Activated naive CD4-positive, alpha-beta T cell treated with anti-CD3 and anti-CD28 coated beads, Interleukin-2, amount 50 U/mL, for 24 hours (primary cell): ENCODE results near the gene HNRNPLL.
"Not testable (repeated sequence)": the region's sequence is repeated elsewhere in the genome, so short reads cannot be mapped to it uniquely, and the experiment has no call there.

Experiments
- H3K27ac Mint-ChIP-seq: one replicate; pipeline ENCODE4 v1.8.0; 2021; ENCODE audit warnings: mild to moderate bottlenecking, mixed read lengths
- H3K27me3 Mint-ChIP-seq: one replicate; pipeline ENCODE4 v1.8.0; 2021; ENCODE audit warnings: mixed read lengths
- H3K36me3 Mint-ChIP-seq: one replicate; pipeline ENCODE4 v1.8.0; 2021; ENCODE audit warnings: mixed read lengths
- H3K4me1 Mint-ChIP-seq: one replicate; pipeline ENCODE4 v1.8.0; 2021; ENCODE audit warnings: mixed read lengths
- H3K4me3 Mint-ChIP-seq: one replicate; pipeline ENCODE4 v1.8.0; 2021; ENCODE audit warnings: mild to moderate bottlenecking, mixed read lengths
- H3K9me3 Mint-ChIP-seq: one replicate; pipeline ENCODE4 v1.8.0; 2021; ENCODE audit warnings: mixed read lengths

The HNRNPLL gene

DNA sequence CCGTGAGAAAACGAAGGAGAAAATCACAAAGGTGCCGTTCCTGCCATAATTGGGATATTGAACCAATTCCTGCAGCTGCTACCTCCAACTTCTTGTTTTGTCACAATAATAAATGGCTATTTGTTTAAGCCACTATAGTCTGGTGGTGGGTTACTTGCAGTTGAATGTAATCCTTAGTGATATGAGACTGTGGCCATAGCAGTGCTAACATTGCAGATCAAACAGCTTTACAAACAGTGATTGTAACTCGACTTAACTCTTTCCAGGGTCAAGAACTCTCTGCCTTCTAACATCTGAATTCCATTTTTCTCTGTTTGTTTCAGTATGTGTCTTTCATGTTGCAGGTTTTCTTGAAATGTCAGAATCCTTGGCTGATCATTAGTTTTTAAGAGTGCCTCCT, 24.7 kb upstream of the HNRNPLL start:
- Mint-ChIP-seq H3K4me3 (no peak overlapping the region), H3K4me1 (peaks cover 11% of the 10 kb centered on the region), H3K36me3 (no peaks in the 10 kb centered on the region), H3K27ac (no peak overlapping the region), H3K27me3 (no peaks in the 10 kb centered on the region), H3K9me3 (no peaks in the 10 kb centered on the region)

DNA sequence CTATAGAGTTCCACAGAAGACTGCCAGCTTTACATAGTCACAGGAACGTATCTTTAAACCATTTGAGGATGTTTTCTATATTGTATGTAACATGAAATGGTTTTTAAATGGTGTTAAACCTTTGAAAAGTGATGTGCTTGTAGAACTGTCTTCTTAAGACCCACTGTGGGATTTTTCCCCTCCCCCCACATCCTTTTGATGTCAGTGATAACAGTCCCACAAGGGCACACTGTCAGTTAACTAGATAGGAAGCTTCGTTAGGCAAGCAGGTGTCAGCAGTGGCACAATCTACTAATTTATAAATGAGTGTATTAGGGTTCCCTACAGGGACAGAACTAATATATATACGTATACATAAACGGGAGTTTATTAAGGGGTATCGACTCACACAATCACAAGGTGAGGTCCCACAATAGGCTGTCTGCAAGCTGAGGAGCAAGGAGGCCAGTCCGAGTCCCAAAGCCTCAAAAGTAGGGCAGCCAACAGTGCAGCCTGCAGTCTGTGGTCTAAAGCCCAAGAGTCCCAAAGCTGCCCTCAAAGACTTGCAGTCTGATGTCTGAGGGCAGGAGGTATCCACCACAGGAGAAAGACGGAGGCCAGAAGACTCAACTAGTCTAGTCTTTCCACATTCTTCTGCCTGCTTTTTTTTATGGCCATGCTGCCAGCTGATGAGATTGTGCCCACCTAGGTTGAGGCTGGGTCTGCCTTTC, 23.8 kb upstream of the HNRNPLL start:
- Mint-ChIP-seq H3K36me3 (no peaks in the 10 kb centered on the region), H3K9me3 (no peaks in the 10 kb centered on the region), H3K4me1 (peaks cover 11% of the 10 kb centered on the region), H3K27me3 (no peaks in the 10 kb centered on the region), H3K4me3 (peak overlapping the region; percentile 26), H3K27ac (no peak overlapping the region)

DNA sequence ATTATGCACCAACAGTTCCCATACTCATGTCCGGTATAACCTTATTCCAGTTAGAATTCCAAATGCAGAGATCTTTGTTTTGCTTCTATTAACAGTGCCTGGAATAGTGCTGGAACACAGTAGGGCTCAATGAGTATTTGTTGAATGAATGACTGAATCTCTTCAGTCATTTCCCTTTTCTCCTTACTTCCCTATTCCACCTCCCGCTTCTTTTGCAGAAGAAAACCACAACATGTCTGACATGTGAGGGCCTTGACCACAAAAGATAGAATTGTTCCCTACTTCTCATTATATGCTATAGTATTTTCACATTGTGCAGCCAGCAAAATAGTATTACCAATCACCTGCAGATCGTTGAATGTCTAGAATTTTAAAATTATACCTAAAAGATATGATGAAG, 19.5 kb upstream of the HNRNPLL start:
- Mint-ChIP-seq H3K36me3 (no peaks in the 10 kb centered on the region), H3K27me3 (no peaks in the 10 kb centered on the region), H3K4me1 (peaks cover 11% of the 10 kb centered on the region), H3K27ac (no peak overlapping the region), H3K4me3 (no peak overlapping the region), H3K9me3 (no peaks in the 10 kb centered on the region)

DNA sequence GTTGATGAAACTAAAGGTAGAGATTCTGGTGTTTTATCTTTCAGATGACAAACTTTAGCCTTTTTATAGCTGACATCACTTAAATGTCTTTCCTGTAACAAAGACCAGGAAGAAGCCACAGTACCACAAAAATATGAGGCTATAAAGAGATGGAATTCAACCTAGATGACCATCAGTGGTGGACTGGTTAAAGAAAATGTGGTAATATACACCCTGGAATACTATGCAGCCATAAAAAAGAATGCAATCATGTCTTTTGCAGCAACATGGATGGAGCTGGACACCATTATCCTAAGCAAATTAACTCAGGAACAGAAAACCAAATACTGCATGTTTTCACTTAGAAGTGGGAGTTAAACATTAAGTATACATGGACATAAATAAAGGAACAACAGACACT, 18.3 kb upstream of the HNRNPLL start:
- Mint-ChIP-seq H3K4me3 (no peak overlapping the region), H3K27ac (no peak overlapping the region), H3K27me3 (no peaks in the 10 kb centered on the region), H3K4me1 (peaks cover 1% of the 10 kb centered on the region), H3K36me3 (no peaks in the 10 kb centered on the region), H3K9me3 (no peaks in the 10 kb centered on the region)

DNA sequence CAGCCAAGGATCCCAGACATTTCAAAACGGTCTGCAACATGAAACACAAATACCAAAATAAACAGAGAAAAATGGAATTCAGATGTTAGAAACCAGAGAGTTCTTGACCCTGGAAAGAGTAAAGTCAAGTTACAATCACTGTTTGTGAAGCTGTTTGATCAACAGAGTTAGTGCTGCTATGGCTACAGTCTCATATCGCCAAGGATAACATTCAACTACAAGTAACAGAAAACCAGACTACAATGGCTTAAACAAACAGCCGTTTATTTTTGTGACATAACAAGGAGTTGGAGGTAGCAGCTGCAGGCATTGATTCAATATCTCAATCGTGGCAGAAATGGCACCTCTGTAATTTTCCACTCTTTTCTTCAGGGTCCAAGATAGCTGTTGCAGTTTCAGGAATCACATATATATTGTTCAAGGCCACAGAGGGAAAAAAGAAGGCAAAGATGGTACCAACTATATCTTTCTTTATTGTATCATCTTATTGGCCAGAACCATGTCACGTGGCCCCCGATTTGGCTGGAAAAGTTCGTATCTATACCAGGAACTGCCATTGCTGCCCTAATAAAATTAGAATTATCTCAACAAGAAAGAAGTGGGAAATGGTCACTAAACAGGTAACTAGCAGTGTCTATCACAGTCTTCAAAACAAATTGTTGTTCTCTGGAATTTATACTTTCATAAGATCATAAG, 17.7 kb upstream of the HNRNPLL start:
- H3K4me3 Mint-ChIP-seq: no peak overlapping the region

DNA sequence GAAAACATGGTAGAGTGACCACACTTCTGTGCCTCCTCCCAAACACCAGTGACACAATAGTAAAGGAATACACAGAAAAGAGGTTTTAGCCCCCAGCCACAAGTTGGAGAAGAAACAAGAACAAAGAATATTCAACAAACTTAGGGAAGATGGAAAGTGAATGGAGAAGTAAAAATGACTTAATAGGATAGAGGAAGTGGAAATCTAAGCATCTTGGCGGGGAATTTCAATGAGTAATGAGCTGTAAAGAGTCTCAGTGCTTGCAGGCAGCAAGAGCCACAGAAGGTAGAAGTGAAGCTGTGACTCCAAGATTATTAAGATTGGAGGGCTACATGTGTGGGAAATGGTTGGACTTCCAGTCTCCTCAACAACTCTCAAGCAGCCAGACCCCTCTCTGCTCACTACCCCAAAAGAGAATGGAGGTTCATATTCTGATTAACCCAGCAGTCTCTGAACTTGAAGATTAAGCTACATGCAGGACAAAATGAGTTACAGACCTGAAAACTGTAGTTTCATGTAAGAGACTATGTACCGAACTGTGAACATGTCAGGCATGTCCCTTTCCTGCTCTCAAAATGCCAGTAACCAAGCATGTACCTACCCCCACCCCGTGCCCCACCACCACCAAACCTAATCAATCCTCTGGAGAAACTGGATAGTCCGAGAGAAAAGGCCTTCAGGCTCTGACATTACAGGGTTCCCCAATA, 16.9 kb upstream of the HNRNPLL start:
- H3K27ac Mint-ChIP-seq: no peak overlapping the region
- H3K9me3 Mint-ChIP-seq: no peaks in the 10 kb centered on the region
- H3K4me3 Mint-ChIP-seq: no peak overlapping the region
- H3K4me1 Mint-ChIP-seq: no peaks in the 10 kb centered on the region
- no peaks in the 10 kb centered on the region for H3K27me3 Mint-ChIP-seq
- no peaks in the 10 kb centered on the region for H3K36me3 Mint-ChIP-seq

More for the DNA sequence above, 17.7 kb upstream of the HNRNPLL start:
- Mint-ChIP-seq H3K9me3 (no peaks in the 10 kb centered on the region), H3K36me3 (no peaks in the 10 kb centered on the region), H3K4me1 (no peaks in the 10 kb centered on the region), H3K27me3 (no peaks in the 10 kb centered on the region), H3K27ac (no peak overlapping the region)

DNA sequence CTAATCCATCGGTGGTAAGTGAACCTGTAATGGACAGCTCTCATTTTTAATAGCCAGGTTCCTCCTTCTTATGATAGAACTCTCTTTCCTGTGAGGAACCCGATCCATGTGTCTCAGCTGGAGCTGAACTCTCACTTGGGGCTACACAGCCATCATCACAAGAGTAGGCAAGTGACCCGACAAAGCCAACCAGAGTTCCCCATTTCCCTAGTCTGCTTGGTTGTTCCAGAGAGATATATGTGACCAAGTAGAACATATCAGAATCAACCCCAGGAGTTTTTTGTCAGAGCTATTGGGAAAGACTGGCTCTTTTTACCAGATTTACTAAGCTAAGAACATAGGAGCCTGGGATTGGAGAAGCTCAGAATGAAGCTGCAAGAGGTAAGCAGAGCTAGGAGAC, 14.6 kb upstream of the HNRNPLL start:
- H3K4me1 Mint-ChIP-seq: no peaks in the 10 kb centered on the region
- H3K36me3 Mint-ChIP-seq: no peaks in the 10 kb centered on the region
- no peaks in the 10 kb centered on the region for H3K27me3 Mint-ChIP-seq
- no peaks in the 10 kb centered on the region for H3K9me3 Mint-ChIP-seq
- no peak overlapping the region for H3K4me3 Mint-ChIP-seq
- H3K27ac Mint-ChIP-seq: no peak overlapping the region

DNA sequence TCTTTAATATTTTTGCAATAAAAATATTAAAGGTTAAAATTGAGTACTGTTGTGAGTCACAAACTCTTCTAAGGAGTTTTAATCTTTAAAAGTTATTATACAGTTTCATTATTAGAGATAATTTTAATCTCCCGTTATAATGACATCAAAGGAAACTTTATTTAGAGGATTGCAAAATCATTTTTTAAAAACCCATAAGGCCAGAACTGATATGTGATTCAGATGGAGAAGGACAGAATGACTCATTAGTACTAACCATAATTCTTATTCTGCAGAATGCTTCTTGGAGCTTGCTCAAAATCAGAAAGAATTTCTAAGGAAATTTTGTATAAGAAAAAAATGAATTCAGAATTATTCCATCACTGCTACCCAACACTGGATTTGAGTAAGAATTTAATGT, 12.5 kb upstream of the HNRNPLL start:
- H3K27me3 Mint-ChIP-seq: no peaks in the 10 kb centered on the region
- no peak overlapping the region for H3K27ac Mint-ChIP-seq
- peaks cover 8% of the 10 kb centered on the region for H3K4me1 Mint-ChIP-seq
- no peaks in the 10 kb centered on the region for H3K9me3 Mint-ChIP-seq
- no peaks in the 10 kb centered on the region for H3K36me3 Mint-ChIP-seq
- no peak overlapping the region for H3K4me3 Mint-ChIP-seq

DNA sequence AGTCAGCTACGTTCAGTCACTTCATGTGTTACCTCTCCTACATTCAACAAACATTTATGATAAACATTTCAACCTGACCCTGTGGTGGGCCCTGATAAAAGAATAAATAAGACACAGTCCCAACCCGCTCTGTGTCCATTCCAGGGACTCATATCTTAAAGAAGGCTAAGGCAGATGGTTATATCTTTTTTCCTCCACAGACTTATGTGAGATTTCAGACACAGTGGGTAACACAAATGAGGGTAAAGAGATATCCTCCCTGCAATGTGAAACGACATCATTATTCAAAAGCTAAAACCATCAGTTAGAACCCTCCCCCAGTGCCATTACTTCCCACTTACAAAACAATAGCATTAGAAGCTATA, 11.1 kb upstream of the HNRNPLL start:
- Mint-ChIP-seq H3K4me3 (no peak overlapping the region), H3K9me3 (no peaks in the 10 kb centered on the region), H3K27ac (no peak overlapping the region), H3K36me3 (no peaks in the 10 kb centered on the region), H3K27me3 (no peaks in the 10 kb centered on the region), H3K4me1 (peaks cover 18% of the 10 kb centered on the region)

DNA sequence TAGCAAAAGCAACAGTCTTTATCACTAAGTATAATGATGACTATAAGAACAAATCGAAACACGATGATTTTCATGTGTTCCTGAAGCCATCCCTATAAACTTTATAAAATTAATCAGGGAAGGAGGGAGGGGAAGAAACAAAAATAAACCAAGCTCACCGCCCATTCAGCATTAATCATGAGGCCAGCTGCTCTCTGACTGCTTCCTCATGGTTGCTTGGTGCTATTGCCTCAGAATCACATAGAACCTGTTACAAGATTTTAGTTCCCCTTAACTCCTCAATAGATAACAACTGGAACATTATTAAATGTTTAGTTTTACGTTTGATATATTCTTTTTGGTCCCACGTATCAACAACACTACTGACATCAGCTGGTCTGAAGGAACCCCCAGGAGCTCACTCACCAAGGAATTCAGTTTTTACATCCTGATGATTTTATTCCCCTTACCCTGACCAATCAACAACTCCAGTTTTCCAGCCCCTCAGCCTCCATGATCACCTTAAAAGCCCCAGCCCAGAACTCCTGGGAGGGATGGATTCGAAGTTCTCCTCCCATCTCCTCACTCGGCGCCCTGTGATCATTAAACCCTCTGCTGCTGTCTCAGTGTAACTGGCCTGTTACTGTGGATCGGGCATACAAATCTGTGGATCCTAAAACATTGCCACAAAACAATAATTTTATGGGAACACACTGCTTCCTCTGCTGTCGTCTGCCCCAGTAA, 10.6 kb upstream of the HNRNPLL start:
- no peak overlapping the region for H3K27ac Mint-ChIP-seq
- peaks cover 22% of the 10 kb centered on the region for H3K4me1 Mint-ChIP-seq
- H3K36me3 Mint-ChIP-seq: no peaks in the 10 kb centered on the region
- no peaks in the 10 kb centered on the region for H3K9me3 Mint-ChIP-seq
- H3K4me3 Mint-ChIP-seq: no peak overlapping the region
- H3K27me3 Mint-ChIP-seq: no peaks in the 10 kb centered on the region

DNA sequence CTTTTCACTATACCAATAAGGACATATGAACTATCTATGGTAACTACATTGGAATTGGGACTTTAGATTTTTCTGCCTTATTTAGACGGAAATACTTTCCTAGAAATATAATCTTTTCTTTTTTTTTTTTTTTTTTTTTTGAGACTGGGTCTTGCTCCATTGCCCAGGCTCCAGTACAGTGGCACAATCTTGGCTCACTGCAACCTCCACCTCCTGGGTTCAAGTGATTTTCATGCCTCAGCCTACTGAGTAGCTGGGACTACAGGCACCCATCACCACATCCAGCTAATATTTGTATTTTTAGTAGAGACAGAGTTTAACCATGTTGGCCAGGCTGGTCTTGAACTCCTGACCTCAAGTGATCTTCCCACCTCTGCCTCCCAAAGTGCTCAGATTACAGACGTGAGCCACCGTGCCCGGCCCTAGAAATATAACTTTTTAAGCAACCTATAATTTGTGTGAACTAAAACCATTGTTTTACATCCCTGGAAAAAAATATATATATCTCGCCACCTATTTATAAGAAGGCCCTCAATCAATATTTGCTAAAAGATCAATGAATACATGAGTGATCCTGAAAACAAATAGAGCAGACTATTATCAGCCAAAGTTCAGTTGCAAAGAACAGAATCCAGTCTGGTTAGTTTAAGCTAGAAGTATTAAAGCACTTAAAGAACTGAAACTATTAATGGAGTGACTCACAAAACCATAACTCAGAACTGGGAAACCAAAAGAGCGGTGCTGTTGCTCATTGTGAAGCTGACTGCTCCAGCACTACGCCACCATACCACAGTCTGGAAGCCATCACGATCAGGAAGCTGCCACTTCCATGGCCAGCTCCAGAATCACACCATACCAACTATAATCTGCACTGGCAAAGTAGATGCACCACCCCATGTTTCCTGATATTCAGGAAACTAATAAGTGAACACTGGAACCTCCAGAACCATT, 8.4 kb upstream of the HNRNPLL start:
- Mint-ChIP-seq H3K4me3 (no peak overlapping the region), H3K27ac (peak overlapping the region; percentile 62), H3K36me3 (no peaks in the 10 kb centered on the region), H3K27me3 (no peaks in the 10 kb centered on the region), H3K4me1 (peaks cover 26% of the 10 kb centered on the region), H3K9me3 (no peaks in the 10 kb centered on the region)

DNA sequence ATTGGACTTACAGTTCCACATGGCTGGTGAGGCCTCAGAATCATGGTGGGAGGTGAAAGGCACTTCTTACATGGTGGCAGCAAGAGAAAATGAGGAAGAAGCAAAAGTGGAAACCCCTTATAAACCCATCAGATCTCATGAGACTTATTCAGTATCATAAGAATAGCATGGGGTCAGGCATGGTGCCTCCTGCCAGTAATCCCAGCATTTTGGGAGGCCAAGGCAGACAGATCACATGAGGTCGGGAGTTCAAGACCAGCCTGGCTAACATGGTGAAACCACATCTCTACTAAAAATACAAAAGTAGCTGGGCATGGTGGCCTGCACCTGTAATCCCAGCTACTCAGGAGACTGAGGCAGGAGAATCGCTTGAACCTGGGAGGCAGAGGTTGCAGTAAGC, 6.5 kb upstream of the HNRNPLL start:
- not testable (repeated sequence) for H3K27me3 Mint-ChIP-seq, H3K4me3 Mint-ChIP-seq
- peak overlapping the region; percentile 52 for H3K27ac Mint-ChIP-seq

DNA sequence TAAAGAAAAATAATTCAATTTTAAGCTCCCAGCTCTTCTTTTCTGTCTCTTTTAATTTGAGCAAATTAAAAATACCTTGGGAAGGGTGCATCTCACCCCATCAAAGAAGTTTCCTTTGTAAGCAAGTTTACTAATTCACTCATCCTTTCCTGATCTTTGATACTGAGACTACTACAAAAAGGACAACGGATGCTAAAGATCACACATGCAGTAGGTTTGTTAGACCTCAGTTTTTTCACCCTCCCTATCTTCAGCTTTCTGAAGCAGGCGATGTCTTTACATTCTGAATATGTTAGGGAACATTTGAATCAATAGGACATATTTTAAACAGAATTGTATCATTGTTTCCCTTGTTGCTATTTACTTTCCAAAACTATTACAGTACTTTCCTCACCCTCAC, 6.0 kb upstream of the HNRNPLL start:
- no peaks in the 10 kb centered on the region for H3K9me3 Mint-ChIP-seq
- H3K4me3 Mint-ChIP-seq: peak overlapping the region; percentile 20
- peaks cover 36% of the 10 kb centered on the region for H3K4me1 Mint-ChIP-seq
- peak overlapping the region; percentile 52 for H3K27ac Mint-ChIP-seq
- H3K36me3 Mint-ChIP-seq: no peaks in the 10 kb centered on the region
- H3K27me3 Mint-ChIP-seq: no peaks in the 10 kb centered on the region

More for the DNA sequence above, 6.5 kb upstream of the HNRNPLL start:
- H3K36me3 Mint-ChIP-seq, H3K9me3 Mint-ChIP-seq: not testable (repeated sequence)
- peaks cover 31% of the 10 kb centered on the region for H3K4me1 Mint-ChIP-seq

DNA sequence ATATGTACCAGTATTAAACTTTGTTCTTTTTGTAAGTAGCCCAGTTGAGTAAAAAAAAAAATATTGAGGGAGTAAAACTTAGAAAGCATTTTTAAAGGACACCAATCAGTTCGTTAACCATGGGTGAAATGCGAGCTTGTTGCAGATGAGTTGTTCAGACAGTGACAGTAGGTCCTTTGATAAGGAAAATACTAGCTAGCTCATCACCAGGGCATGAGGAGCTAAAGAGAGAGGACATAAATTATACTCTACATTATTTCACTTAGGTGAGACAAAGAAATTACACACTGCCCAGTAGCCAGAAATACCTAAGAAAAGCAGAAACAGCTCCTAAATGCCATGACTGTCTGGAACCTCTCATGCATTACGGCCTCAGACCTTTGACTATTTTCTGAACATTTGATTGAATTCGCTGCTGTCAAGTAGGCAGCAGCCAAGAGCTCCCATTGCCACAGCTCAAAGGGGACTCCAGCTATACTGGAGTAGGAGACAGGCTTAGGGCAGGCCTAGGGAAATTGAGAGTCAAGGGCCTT, 2.6 kb upstream of the HNRNPLL start:
- Mint-ChIP-seq H3K27ac (no peak overlapping the region), H3K27me3 (no peaks in the 10 kb centered on the region), H3K4me1 (peaks cover 39% of the 10 kb centered on the region), H3K36me3 (peaks cover 6% of the 10 kb centered on the region), H3K4me3 (no peak overlapping the region), H3K9me3 (no peaks in the 10 kb centered on the region)
